Upper lobe of left lung (tissue), 6 donors: ENCODE measurements around the gene BTBD9. TPM values are rescaled to one million over a fixed set of nuclear protein-coding genes. Genes with fewer than 3 reads are reported as not detected.

Experiments used
- ATAC-seq, 2 donors: fragments of 200-7000 bp; cut with Tn5 transposase; one replicate each; pipeline ENCODE4 v1.9.1; 2022; ENCODE audit warnings: mild to moderate bottlenecking in 2 of 2, moderate library complexity in 2 of 2; ENCODE audit not compliant: low FRiP score in 2 of 2
- DNase-seq, 2 donors: peaks; one replicate each; pipeline ENCODE4 v3.0.0-alpha.2; 2019 to 2020
- H3K27ac ChIP-seq, 4 donors: fragments of 200-600 bp; sonication (generic); one replicate each; pipeline ENCODE4 v1.5.1; 2016 to 2019
- H3K27me3 ChIP-seq, 4 donors: fragments of 200-600 bp; sonication (generic); one replicate each; pipeline ENCODE4 v1.5.1; 2017 to 2019
- H3K36me3 ChIP-seq, 4 donors: fragments of 200-600 bp; sonication (generic); one replicate each; pipeline ENCODE4 v1.5.1; 2016 to 2019
- H3K4me1 ChIP-seq, 4 donors: fragments of 200-600 bp; sonication (generic); one replicate each; pipeline ENCODE4 v1.5.1; 2018 to 2019
- H3K4me3 ChIP-seq, 4 donors: fragments of 200-600 bp; sonication (generic); one replicate each; pipeline ENCODE4 v1.5.1; 2017 to 2019; ENCODE audit warnings: mild to moderate bottlenecking in 2 of 4, moderate library complexity in 1 of 4
- H3K9me3 ChIP-seq, 4 donors: fragments of 200-600 bp; sonication (generic); one replicate each; pipeline ENCODE4 v1.5.1; 2018 to 2019
- CTCF ChIP-seq, 6 experiments: fragments of 450-650 bp in 4 of 6; fragments of 200-600 bp in 2 of 6; sonication (generic) in 2 of 6; IDR thresholded peaks; one replicate each; pipeline ENCODE4 v1.5.1; 2016 to 2019; ENCODE audit warnings: antibody characterized with exemption in 6 of 6
- EP300 ChIP-seq, 4 donors: sonication (generic); formaldehyde crosslinking; IDR thresholded peaks; one replicate each; pipeline ENCODE4 v1.5.1; 2017; ENCODE audit warnings: antibody characterized with exemption in 4 of 4, control low read depth in 2 of 4
- POLR2A ChIP-seq, 4 donors: fragments of 450-650 bp; IDR thresholded peaks; one replicate each; pipeline ENCODE4 v1.5.1; 2016 to 2017; ENCODE audit warnings: antibody characterized with exemption in 4 of 4, mild to moderate bottlenecking in 2 of 4
- POLR2AphosphoS5 ChIP-seq, 2 donors: sonication (generic); formaldehyde crosslinking; IDR thresholded peaks; one replicate each; pipeline ENCODE4 v1.5.1; 2017; ENCODE audit warnings: antibody characterized with exemption in 2 of 2
- WGBS, 2 donors: methylation state at CpG; one replicate each; pipeline ENCODE4 v1.1.5; 2017 to 2018; 5-methylcytosine and 5-hydroxymethylcytosine counted together
- total RNA-seq, 6 donors: library from RNA; depleted of rRNA in 4 of 6; stranded (reverse); fragments of >200 nt in 4 of 6; gene quantifications; one replicate each; pipeline versions ENCODE4 v1.1.0 to v1.2.1, GENCODE V29; 2016 to 2021
- donor health status: DM: no; HTN: no; CAD: no; lungs with moderate emphysema.
- donor health status: DM: no; HTN: yes; CAD: no; lungs with severe emphysema.

Gene BTBD9
- total RNA-seq, 6 donors from 2014 or later, result 18.2 to 60.8 (median 44.9) TPM

DNA sequence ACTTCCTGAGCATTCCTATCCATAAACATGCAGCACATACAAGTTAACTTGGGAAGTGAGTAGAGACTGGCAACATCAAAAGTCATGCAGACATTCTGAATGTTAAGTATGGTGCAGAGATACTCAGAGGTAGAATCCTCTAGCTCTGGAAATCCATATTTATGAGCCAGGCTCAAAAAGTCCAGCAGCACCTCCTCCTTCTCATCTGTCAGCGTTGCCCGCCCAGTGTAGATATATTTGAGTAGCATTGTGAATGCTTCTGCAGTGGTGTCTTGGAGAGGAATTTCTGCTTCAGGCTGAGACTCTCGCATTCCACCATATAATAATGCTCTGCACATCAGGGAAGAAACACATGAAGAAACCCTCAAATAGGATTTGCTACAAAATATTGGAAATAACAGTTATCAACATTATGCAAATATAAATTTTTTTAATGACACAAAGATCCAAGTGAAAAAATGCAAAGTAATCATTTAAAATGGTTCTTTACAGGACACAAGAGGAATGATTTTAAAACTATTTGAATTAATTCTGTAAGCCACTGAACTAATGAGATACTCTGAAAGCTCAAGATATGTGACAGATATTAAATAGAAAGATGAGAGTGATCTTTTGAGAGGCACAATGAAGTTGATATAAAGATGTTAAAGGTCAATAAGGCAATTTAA, 45.6 kb downstream of the BTBD9 start:
- ATAC-seq (no peak), DNase-seq (no peak)
- Histone ChIP-seq H3K4me3 (no peak overlapping the region), H3K9me3 (no peaks in the 10 kb centered on the region), H3K36me3 (peaks cover 0 to 30% (median 7%) of the 10 kb centered on the region in 4 donors), H3K27ac (no peak overlapping the region), H3K4me1 (peaks cover 0 to 5% (median 2%) of the 10 kb centered on the region in 4 donors), H3K27me3 (no peaks in the 10 kb centered on the region)
- 95 to 100% methylated on average over 3 of the region's 3 CpGs for WGBS, 2 donors
- TF ChIP-seq CTCF (IDR thresholded peaks at IDR 0.05) (no peak), EP300 (IDR thresholded peaks at IDR 0.05) (no peak), POLR2A (IDR thresholded peaks at IDR 0.05) (no peak), POLR2AphosphoS5 (IDR thresholded peaks at IDR 0.05) (no peak)

DNA sequence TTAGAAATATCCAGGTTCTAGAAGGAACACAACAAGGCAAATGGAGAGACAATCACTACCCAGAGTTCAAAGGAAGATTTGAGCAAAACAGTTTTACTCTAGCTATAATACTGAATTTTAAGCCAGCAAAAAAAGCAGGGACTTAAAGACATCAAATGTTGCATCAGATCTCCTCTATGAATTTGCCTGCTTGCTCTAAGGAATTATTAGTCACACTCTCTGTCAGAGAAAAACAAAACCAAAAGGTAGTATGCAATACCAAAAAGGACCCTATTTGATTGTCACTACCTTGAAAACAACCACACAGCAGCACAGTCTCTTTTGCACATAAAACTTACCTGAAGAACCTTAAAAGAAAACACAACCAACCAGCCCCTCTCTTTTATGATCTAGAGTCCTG, 46.3 kb downstream of the BTBD9 start:
- DNase-seq (no peak), ATAC-seq (no peak)
- no peaks in the 10 kb centered on the region for H3K9me3 ChIP-seq
- H3K27ac ChIP-seq, result no peak overlapping the region
- no peaks in the 10 kb centered on the region for H3K27me3 ChIP-seq
- no peak overlapping the region for H3K4me3 ChIP-seq
- peaks cover 0 to 30% (median 7%) of the 10 kb centered on the region in 4 donors for H3K36me3 ChIP-seq
- H3K4me1 ChIP-seq, result peaks cover 0 to 5% (median 1%) of the 10 kb centered on the region in 4 donors
- no peak for TF ChIP-seq POLR2AphosphoS5 (IDR thresholded peaks at IDR 0.05)
- TF ChIP-seq EP300 (IDR thresholded peaks at IDR 0.05), result no peak
- no peak for TF ChIP-seq POLR2A (IDR thresholded peaks at IDR 0.05)
- no peak for TF ChIP-seq CTCF (IDR thresholded peaks at IDR 0.05)

DNA sequence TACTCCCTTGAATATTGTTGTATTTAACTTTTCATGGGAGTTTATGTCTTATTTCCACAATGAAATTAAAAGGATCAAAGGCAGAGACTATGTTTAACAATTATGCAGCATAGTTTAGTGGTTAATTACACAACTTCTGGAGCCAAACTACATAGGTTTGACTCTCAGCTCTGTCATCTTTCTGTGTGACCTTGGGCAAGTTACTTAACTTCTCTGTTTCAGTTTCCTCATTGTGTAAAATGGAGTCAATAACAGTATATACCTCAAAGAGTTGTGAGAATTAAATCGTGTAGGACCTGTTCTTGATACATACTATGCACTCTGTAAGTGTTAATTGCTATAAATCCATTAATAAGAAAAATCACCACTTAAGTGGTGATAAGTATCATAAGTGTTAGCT, 48.3 kb downstream of the BTBD9 start:
- Histone ChIP-seq H3K36me3 (peaks cover 0 to 30% (median 7%) of the 10 kb centered on the region in 4 donors), H3K4me3 (no peak overlapping the region), H3K27ac (no peak overlapping the region), H3K4me1 (peaks cover 0 to 5% (median 0%) of the 10 kb centered on the region in 4 donors), H3K27me3 (no peaks in the 10 kb centered on the region), H3K9me3 (no peaks in the 10 kb centered on the region)
- WGBS, 2 donors, result 79 to 86% methylated on average over 1 of the region's 1 CpG
- ATAC-seq (no peak), DNase-seq (no peak)
- TF ChIP-seq POLR2AphosphoS5 (IDR thresholded peaks at IDR 0.05) (no peak), POLR2A (IDR thresholded peaks at IDR 0.05) (no peak)

GRCh38 chr6:38589367-38589720, 50.4 kb downstream of the BTBD9 start:
- Histone ChIP-seq H3K4me1 (peaks cover 0 to 5% (median 2%) of the 10 kb centered on the region in 4 donors), H3K27me3 (no peaks in the 10 kb centered on the region), H3K4me3 (no peak overlapping the region), H3K36me3 (peaks cover 0 to 30% (median 7%) of the 10 kb centered on the region in 4 donors), H3K9me3 (no peaks in the 10 kb centered on the region), H3K27ac (no peak overlapping the region)
- TF ChIP-seq POLR2A (IDR thresholded peaks at IDR 0.05) (no peak), POLR2AphosphoS5 (IDR thresholded peaks at IDR 0.05) (no peak), CTCF (IDR thresholded peaks at IDR 0.05) (no peak), EP300 (IDR thresholded peaks at IDR 0.05) (no peak)
- WGBS, 2 donors, result 88 to 93% methylated on average over 1 of the region's 1 CpG
- ATAC-seq (no peak), DNase-seq (no peak)

GRCh38 chr6:38588631-38589366, 50.9 kb downstream of the BTBD9 start:
- H3K4me3 ChIP-seq, result no peak overlapping the region
- no peak for ATAC-seq
- H3K27ac ChIP-seq, result no peak overlapping the region
- TF ChIP-seq CTCF (IDR thresholded peaks at IDR 0.05), result no peak
- TF ChIP-seq POLR2A (IDR thresholded peaks at IDR 0.05), result no peak
- TF ChIP-seq EP300 (IDR thresholded peaks at IDR 0.05), result no peak
- no peak for TF ChIP-seq POLR2AphosphoS5 (IDR thresholded peaks at IDR 0.05)
- H3K36me3 ChIP-seq, result peaks cover 0 to 26% (median 7%) of the 10 kb centered on the region in 4 donors
- DNase-seq, result no peak
- H3K27me3 ChIP-seq, result no peaks in the 10 kb centered on the region
- WGBS, 2 donors, result 73 to 88% methylated on average over 2 of the region's 2 CpGs
- H3K9me3 ChIP-seq, result no peaks in the 10 kb centered on the region
- peaks cover 0 to 9% (median 0%) of the 10 kb centered on the region in 4 donors for H3K4me1 ChIP-seq
